Thoracic aorta (tissue), 2 donors: Measurements from ENCODE around the gene ANKMY2. TPM values are rescaled to one million over a fixed set of nuclear protein-coding genes. Genes with fewer than 3 reads are reported as not detected.

ENCODE experiments used
- ATAC-seq: fragments of 150-250 bp; one replicate; pipeline ENCODE4 v1.8.0; 2017; ENCODE audit warnings: low read depth; ENCODE audit not compliant: insufficient number of reproducible peaks, low FRiP score
- DNase-seq: peaks from one replicate; pipeline ENCODE4 v3.0.0-alpha.2; 2020; ENCODE audit warnings: low spot score
- H3K27ac ChIP-seq, 2 donors: fragments of 200-600 bp; sonication (generic); 1 replicate in 1 of 2; 2 replicates in 1 of 2; pipeline ENCODE4 v1.5.1; 2016; ENCODE audit warnings: mild to moderate bottlenecking in 2 of 2, moderate library complexity in 2 of 2
- H3K27me3 ChIP-seq: fragments of 200-600 bp; sonication (generic); replicated peaks from 2 replicates; pipeline ENCODE4 v1.6.0; 2016; ENCODE audit warnings: mild to moderate bottlenecking; ENCODE audit not compliant: insufficient read depth
- H3K36me3 ChIP-seq: fragments of 200-600 bp; sonication (generic); one replicate; pipeline ENCODE4 v1.5.1; 2016
- H3K4me1 ChIP-seq, 2 donors: fragments of 200-600 bp; sonication (generic); 1 replicate in 1 of 2; 2 replicates in 1 of 2; pipeline versions ENCODE4 v1.5.1 to v1.6.0; 2016; ENCODE audit warnings: low read depth in 2 of 2, mild to moderate bottlenecking in 1 of 2; ENCODE audit not compliant: control insufficient read depth in 1 of 2
- H3K4me3 ChIP-seq: fragments of 200-600 bp; sonication (generic); 2 replicates; pipeline ENCODE4 v1.5.1; 2016; ENCODE audit warnings: mild to moderate bottlenecking
- H3K9me3 ChIP-seq: fragments of 200-600 bp; sonication (generic); 2 replicates; pipeline ENCODE4 v1.5.1; 2016
- CTCF ChIP-seq: fragments of 200-600 bp; sonication (generic); IDR thresholded peaks from one replicate; pipeline ENCODE4 v1.5.1; 2019; ENCODE audit warnings: antibody characterized with exemption
- total RNA-seq, 2 donors: library from RNA; depleted of rRNA; stranded (reverse); fragments of >200 nt; gene quantifications; one replicate each; pipeline versions ENCODE4 v1.1.0 to v1.2.3, GENCODE V29; 2016

The ANKMY2 gene
- total RNA-seq, 2 donors from 2014 or later, result 9.1 to 10.2 TPM

GRCh38 chr7:16590424-16590823, 55.1 kb downstream of the ANKMY2 start:
- no peak for DNase-seq
- TF ChIP-seq CTCF, result no peak
- H3K27me3 ChIP-seq, result no peaks in the 10 kb centered on the region
- no peak overlapping the region for H3K27ac ChIP-seq
- H3K36me3 ChIP-seq, result no peaks in the 10 kb centered on the region
- no peaks in the 10 kb centered on the region for H3K9me3 ChIP-seq
- no peak overlapping the region for H3K4me3 ChIP-seq
- no peaks in the 10 kb centered on the region for H3K4me1 ChIP-seq
- no peak for ATAC-seq

GRCh38 chr7:16589881-16590280, 55.7 kb downstream of the ANKMY2 start:
- Histone ChIP-seq H3K36me3 (no peaks in the 10 kb centered on the region), H3K9me3 (no peaks in the 10 kb centered on the region), H3K27me3 (no peaks in the 10 kb centered on the region), H3K27ac (no peak overlapping the region), H3K4me3 (no peak overlapping the region), H3K4me1 (no peaks in the 10 kb centered on the region)
- ATAC-seq (no peak), DNase-seq (no peak)
- no peak for TF ChIP-seq CTCF

- Histone ChIP-seq H3K27ac (no peak overlapping the region), H3K4me3 (no peak overlapping the region), H3K36me3 (no peaks in the 10 kb centered on the region), H3K9me3 (no peaks in the 10 kb centered on the region), H3K27me3 (no peaks in the 10 kb centered on the region), H3K4me1 (no peaks in the 10 kb centered on the region)
- no peak for ATAC-seq
- no peak for DNase-seq
- no peak for TF ChIP-seq CTCF
Observed at GRCh38 chr7:16587790-16588189, 57.8 kb downstream of the ANKMY2 start.

GRCh38 chr7:16587129-16587528, 58.4 kb downstream of the ANKMY2 start:
- no peak overlapping the region for H3K4me3 ChIP-seq
- no peak for TF ChIP-seq CTCF
- H3K27ac ChIP-seq, result no peak overlapping the region
- no peaks in the 10 kb centered on the region for H3K27me3 ChIP-seq
- H3K36me3 ChIP-seq, result no peaks in the 10 kb centered on the region
- DNase-seq, result no peak
- ATAC-seq, result no peak
- peaks cover 0 to 1% of the 10 kb centered on the region in 2 donors for H3K4me1 ChIP-seq
- no peaks in the 10 kb centered on the region for H3K9me3 ChIP-seq

GRCh38 chr7:16586081-16586874, 59.3 kb downstream of the ANKMY2 start:
- Histone ChIP-seq H3K4me3 (no peak overlapping the region), H3K27me3 (no peaks in the 10 kb centered on the region), H3K9me3 (no peaks in the 10 kb centered on the region), H3K27ac (no peak overlapping the region), H3K4me1 (peaks cover 0 to 6% of the 10 kb centered on the region in 2 donors), H3K36me3 (no peaks in the 10 kb centered on the region)
- no peak for TF ChIP-seq CTCF
- DNase-seq (no peak), ATAC-seq (no peak)
